HEK293T (cell line): Measurements from ENCODE around the gene KIF12.

Experiments used
- BHLHE40 ChIP-seq: fragments of 450-650 bp; IDR thresholded peaks from 2 replicates; pipeline ENCODE4 v1.6.1; 2016; ENCODE audit warnings: mild to moderate bottlenecking, moderate library complexity, borderline replicate concordance
- FOXM1 ChIP-seq: fragments of 450-650 bp; IDR thresholded peaks from 2 replicates; pipeline ENCODE4 v1.6.1; 2017; ENCODE audit warnings: mild to moderate bottlenecking, borderline replicate concordance
- PKNOX1 ChIP-seq: fragments of 450-650 bp; IDR thresholded peaks from 2 replicates; pipeline ENCODE4 v1.6.1; 2016

GRCh38 chr9:114094971-114095370 is 4.1 kb downstream of the KIF12 start:
- TF ChIP-seq BHLHE40 (no peak), PKNOX1 (no peak), FOXM1 (no peak)
